ENCODE data around the gene KCNK18. TPM values are rescaled to one million over a fixed set of nuclear protein-coding genes. Genes with fewer than 3 reads are reported as not detected.

KCNK18 gene
- total RNA-seq, 3 donors from 2014 or later: not detected

Other genes starting within 250 kb of the KCNK18 start
- under 1 TPM; 0.13 to 0.35 (median 0.24) TPM for gene SHTN1, start 192.3 kb upstream of the KCNK18 start, total RNA-seq
- gene VAX1, start 59.2 kb upstream of the KCNK18 start, total RNA-seq: not detected
- gene SLC18A2, start 43.6 kb downstream of the KCNK18 start, total RNA-seq: under 1 TPM; 0.05 to 0.19 (median 0.18) TPM
- 10 to 100 TPM; 22.7 to 27.5 (median 25.4) TPM for gene PDZD8, start 178.0 kb downstream of the KCNK18 start, total RNA-seq